Measurements from ENCODE around the gene PDGFA.

PDGFA gene

DNA sequence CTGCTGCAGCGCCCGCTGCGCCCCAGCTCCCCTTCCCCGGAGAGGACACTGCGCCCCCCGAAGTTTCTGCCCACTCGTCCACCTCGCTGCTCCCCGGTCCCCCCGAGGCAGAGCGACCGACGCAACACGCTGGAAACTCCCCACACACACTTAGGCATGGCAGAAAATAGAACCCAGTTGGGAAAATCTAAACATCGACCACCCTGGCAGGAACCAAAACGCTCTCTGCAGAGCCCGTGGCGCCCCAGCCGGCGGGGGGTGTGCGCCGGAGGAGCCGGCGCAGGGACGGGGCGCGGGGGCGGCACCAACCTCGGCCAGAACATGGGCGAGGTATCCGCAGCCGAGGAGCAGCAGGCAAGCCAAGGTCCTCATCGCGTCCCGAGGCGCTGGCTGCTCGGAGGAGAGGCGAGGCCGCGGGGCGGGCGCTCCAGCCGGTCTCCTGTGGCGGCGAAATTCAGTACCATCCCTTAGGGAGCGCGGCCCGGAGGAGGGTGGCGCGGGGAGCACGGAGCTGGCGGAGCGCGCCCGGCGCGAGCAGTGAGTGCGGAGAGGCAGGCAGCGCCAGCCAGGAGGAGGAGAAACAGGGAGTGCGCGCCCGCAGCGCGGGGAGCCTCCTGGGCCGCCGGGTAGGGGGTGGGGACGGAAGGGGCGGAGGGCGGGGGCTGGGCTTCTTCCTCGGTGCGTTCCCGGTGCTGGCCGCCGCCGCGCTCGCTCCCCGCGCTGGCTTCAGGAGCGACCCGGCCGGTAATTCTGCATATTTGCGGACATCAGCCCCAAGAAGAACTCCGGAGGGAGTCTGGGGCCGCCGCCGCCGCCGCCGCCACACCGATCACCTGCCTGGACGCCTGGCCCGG lies 789 bp downstream of the PDGFA start:
- DNase-seq (ENCODE audit: low read depth, low spot score) = no peak

DNA sequence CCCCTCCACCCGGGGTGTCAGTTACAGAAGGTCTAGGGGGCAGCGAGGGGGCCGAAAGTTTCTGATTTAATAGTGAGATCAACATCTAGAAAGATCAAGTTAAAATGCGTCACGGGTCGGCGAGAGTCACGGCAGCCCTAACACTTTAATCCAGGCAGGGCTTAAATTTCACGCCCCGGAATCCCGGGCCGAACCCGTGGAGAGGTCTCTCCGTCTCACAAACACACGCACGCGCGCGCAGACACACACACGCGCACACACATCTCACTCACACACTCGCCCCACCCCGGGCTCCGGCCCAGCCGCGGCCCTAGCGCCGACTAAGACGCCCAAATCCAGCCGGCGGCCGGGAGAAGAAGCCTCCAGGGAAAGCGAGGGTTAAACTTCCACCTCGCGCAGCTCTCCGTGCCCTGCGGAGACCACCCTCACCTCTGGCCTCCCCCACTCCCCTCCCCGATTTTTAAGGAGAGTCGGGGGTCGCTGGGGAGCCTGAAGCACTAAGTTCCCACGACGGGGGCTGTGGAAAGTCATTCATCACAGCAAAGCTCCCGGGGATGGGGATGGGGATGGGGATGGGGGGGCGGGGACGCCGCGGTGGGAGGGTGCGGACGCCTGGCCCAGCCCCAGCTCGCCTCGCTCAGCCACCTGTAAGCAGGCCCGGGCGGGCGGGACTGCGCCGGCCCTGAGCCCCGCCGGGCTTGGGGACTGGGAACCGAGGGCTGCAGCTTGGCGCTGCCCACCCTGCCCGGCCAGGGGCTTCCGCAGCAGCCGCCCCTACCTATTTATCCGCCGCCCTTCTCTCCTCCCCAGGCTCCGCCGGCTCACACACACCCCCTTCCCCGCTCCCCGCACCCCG lies 1.6 kb downstream of the PDGFA start:
- no peak for DNase-seq (ENCODE audit: low read depth, low spot score)
- peak overlapping the region; percentile 98 for H3K9ac ChIP-seq (ENCODE audit: insufficient read length, low read depth)
- H3K4me3 ChIP-seq (ENCODE audit: insufficient read length, low read depth) = peak overlapping the region; percentile 89
- H3K4me1 ChIP-seq (ENCODE audit: insufficient read depth, insufficient read length) = peaks cover 33% of the 10 kb centered on the region
- H3K9me3 ChIP-seq (ENCODE audit: insufficient read depth, low read length) = no peaks in the 10 kb centered on the region
- H3K36me3 ChIP-seq (ENCODE audit: insufficient read depth, insufficient read length, low read length) = peaks cover 29% of the 10 kb centered on the region
- H3K27me3 ChIP-seq (ENCODE audit: insufficient read depth, insufficient read length) = peaks cover 26% of the 10 kb centered on the region
- TF ChIP-seq YY1 (IDR thresholded peaks at IDR 0.05; ENCODE audit: insufficient read depth, insufficient read length) = no peak

More for the DNA sequence above, 789 bp downstream of the PDGFA start:
- peak overlapping the region; percentile 89 for H3K4me3 ChIP-seq (ENCODE audit: insufficient read length, low read depth)
- H3K36me3 ChIP-seq (ENCODE audit: insufficient read depth, insufficient read length, low read length) = peaks cover 22% of the 10 kb centered on the region
- H3K27me3 ChIP-seq (ENCODE audit: insufficient read depth, insufficient read length) = peaks cover 33% of the 10 kb centered on the region
- TF ChIP-seq YY1 (IDR thresholded peaks at IDR 0.05; ENCODE audit: insufficient read depth, insufficient read length) (no peak), ZNF274 (IDR thresholded peaks at IDR 0.05; ENCODE audit: low read depth, low read length) (no peak), SUZ12 (IDR thresholded peaks at IDR 0.05; ENCODE audit: extremely low read depth, insufficient read depth, insufficient read length) (no peak)
- H3K9ac ChIP-seq (ENCODE audit: insufficient read length, low read depth) = peak overlapping the region; percentile 98
- no peaks in the 10 kb centered on the region for H3K9me3 ChIP-seq (ENCODE audit: insufficient read depth, low read length)
- peaks cover 30% of the 10 kb centered on the region for H3K4me1 ChIP-seq (ENCODE audit: insufficient read depth, insufficient read length)

DNA sequence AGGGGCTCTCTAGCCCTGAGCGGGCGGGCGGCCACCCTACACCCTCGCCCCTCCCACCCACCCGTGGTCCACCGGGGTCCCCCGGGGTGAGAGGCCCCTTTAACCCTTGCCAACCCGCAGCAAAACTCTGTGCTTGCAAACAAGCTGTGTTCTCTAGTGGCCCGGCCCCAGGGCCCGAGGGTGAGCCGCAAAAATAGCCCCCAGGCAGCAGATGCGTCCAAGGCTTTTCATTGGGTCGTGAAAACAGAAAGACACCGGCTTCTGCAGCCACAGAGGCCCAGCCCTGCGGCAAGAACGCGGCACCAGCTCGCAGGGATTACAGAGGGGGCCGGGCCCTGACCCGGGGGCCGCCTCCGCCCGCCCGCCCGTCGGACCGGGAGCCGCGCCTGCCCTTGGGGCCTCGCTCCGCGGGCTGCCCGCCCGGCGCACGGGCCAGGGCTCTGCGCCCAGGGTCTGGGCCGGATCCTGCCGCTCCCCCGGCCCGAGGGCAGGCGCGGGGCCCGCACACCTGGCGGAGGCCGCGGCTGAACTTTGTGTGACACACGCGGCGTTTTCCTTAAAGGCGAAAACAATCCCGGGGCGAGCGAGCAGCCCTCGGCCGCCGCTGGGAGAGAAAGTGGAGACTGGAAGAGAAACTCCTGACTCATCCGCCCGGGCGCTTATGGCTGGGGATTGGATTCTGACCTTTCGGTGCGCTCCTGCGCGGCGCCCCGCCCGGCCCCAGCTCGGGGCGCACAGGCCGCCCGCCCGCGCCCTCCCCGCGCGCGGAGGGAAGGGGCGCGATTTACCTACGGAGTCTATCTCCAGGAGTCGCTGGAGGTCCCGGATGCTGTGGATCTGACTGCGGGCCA lies 2.8 kb downstream of the PDGFA start:
- Histone ChIP-seq H3K9ac (ENCODE audit: insufficient read length, low read depth) (peak overlapping the region; percentile 98), H3K36me3 (ENCODE audit: insufficient read depth, insufficient read length, low read length) (peaks cover 40% of the 10 kb centered on the region), H3K4me3 (ENCODE audit: insufficient read length, low read depth) (peak overlapping the region; percentile 89), H3K4me1 (ENCODE audit: insufficient read depth, insufficient read length) (peaks cover 37% of the 10 kb centered on the region), H3K27me3 (ENCODE audit: insufficient read depth, insufficient read length) (peaks cover 14% of the 10 kb centered on the region), H3K9me3 (ENCODE audit: insufficient read depth, low read length) (no peaks in the 10 kb centered on the region)
- no peak for DNase-seq (ENCODE audit: low read depth, low spot score)
- TF ChIP-seq SUZ12 (IDR thresholded peaks at IDR 0.05; ENCODE audit: extremely low read depth, insufficient read depth, insufficient read length) (no peak), YY1 (IDR thresholded peaks at IDR 0.05; ENCODE audit: insufficient read depth, insufficient read length) (no peak), ZNF274 (IDR thresholded peaks at IDR 0.05; ENCODE audit: low read depth, low read length) (no peak)

DNA sequence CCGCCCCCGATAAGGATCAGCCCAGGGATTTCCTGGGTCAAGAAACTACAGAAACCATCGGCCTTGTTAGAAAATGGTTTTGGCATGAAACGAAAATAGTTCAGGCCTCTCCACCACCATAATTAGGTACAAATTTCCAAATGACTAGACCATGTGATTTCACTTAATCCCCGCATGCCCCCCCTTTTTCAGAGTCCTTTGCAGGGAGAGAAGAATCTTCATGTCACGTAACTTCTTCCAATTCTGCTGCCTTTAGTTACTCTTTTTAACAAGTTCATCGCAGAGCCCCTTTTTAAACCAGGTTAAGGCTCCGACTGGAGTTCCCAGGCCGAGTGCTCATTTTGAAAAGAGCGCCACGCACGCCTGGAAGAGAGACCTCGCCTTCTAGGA lies 3.4 kb downstream of the PDGFA start:
- Histone ChIP-seq H3K9ac (ENCODE audit: insufficient read length, low read depth) (peak overlapping the region; percentile 98), H3K36me3 (ENCODE audit: insufficient read depth, insufficient read length, low read length) (peaks cover 47% of the 10 kb centered on the region), H3K4me1 (ENCODE audit: insufficient read depth, insufficient read length) (peaks cover 39% of the 10 kb centered on the region), H3K27me3 (ENCODE audit: insufficient read depth, insufficient read length) (peaks cover 8% of the 10 kb centered on the region), H3K9me3 (ENCODE audit: insufficient read depth, low read length) (no peaks in the 10 kb centered on the region), H3K4me3 (ENCODE audit: insufficient read length, low read depth) (peak overlapping the region; percentile 89)
- DNase-seq (ENCODE audit: low read depth, low spot score) = no peak
- no peak for TF ChIP-seq ZNF274 (IDR thresholded peaks at IDR 0.05; ENCODE audit: low read depth, low read length)
- no peak for TF ChIP-seq YY1 (IDR thresholded peaks at IDR 0.05; ENCODE audit: insufficient read depth, insufficient read length)
- no peak for TF ChIP-seq SUZ12 (IDR thresholded peaks at IDR 0.05; ENCODE audit: extremely low read depth, insufficient read depth, insufficient read length)

- Histone ChIP-seq H3K4me1 (ENCODE audit: insufficient read depth, insufficient read length) (peaks cover 41% of the 10 kb centered on the region), H3K36me3 (ENCODE audit: insufficient read depth, insufficient read length, low read length) (peaks cover 51% of the 10 kb centered on the region), H3K9me3 (ENCODE audit: insufficient read depth, low read length) (no peaks in the 10 kb centered on the region), H3K9ac (ENCODE audit: insufficient read length, low read depth) (peak overlapping the region; percentile 82), H3K27me3 (ENCODE audit: insufficient read depth, insufficient read length) (peaks cover 2% of the 10 kb centered on the region), H3K4me3 (ENCODE audit: insufficient read length, low read depth) (peak overlapping the region; percentile 2)
- DNase-seq (ENCODE audit: low read depth, low spot score) = peak; percentile 98
- TF ChIP-seq YY1 (IDR thresholded peaks at IDR 0.05; ENCODE audit: insufficient read depth, insufficient read length) (no peak), ZNF274 (IDR thresholded peaks at IDR 0.05; ENCODE audit: low read depth, low read length) (no peak), SUZ12 (IDR thresholded peaks at IDR 0.05; ENCODE audit: extremely low read depth, insufficient read depth, insufficient read length) (no peak)
Measured at GRCh38 chr7:515628-516027, 4.0 kb downstream of the PDGFA start.

DNA sequence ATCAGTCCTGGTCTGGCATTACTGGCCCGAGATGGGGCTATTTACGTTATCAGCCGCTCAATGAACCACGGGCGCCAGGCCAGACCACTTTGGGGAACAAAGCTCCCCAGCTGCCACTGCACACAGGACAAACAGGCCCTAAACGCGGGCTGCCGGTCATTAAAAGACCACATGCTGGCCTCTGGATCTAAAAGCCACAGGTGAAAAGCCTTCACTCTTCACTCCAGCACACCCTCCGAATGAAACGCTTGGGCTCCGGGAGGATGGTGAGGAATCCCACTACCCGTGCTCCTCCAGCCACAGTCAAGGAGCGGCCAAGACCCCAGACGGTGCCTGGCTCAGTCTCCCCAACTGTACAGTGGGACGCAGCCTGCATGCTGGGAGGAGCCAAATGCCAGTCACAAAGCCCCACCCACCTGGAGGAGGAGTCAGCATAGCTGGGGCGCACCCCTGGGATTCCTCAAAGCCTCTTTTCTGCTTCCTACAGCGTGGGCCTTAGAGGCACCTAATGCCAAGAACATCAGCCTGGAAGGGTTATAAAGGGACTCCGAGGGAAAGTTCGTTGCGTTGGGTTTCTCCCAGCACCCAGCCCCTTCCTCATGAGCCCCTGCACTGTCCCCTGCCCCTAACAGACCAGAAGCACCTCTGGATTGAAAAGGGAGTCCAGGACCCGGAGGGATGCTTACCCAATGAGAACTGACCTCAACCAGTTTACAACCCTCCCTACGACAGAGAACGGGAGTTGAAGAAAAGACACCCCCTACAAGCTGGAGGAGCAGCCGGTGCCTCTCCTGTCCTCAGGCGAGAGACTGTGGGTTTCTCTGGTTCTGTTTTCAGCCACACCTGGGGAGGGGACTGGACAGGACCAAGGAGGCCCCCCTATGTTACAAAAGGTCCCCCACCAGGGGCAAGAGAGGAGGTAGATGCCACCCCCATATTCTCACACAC lies 4.7 kb downstream of the PDGFA start:
- H3K4me3 ChIP-seq (ENCODE audit: insufficient read length, low read depth) = peak overlapping the region; percentile 2
- H3K36me3 ChIP-seq (ENCODE audit: insufficient read depth, insufficient read length, low read length) = peaks cover 54% of the 10 kb centered on the region
- no peak for TF ChIP-seq ZNF274 (IDR thresholded peaks at IDR 0.05; ENCODE audit: low read depth, low read length)
- TF ChIP-seq SUZ12 (IDR thresholded peaks at IDR 0.05; ENCODE audit: extremely low read depth, insufficient read depth, insufficient read length) = no peak
- no peak for TF ChIP-seq YY1 (IDR thresholded peaks at IDR 0.05; ENCODE audit: insufficient read depth, insufficient read length)
- peak overlapping the region; percentile 82 for H3K9ac ChIP-seq (ENCODE audit: insufficient read length, low read depth)
- no peaks in the 10 kb centered on the region for H3K27me3 ChIP-seq (ENCODE audit: insufficient read depth, insufficient read length)
- H3K9me3 ChIP-seq (ENCODE audit: insufficient read depth, low read length) = no peaks in the 10 kb centered on the region
- H3K4me1 ChIP-seq (ENCODE audit: insufficient read depth, insufficient read length) = peaks cover 43% of the 10 kb centered on the region
- no peak for DNase-seq (ENCODE audit: low read depth, low spot score)

Data from NT2/D1 (cell line).